Central memory CD8-positive, alpha-beta T cell (primary cell): ENCODE results near the gene KTN1.

ENCODE experiments used
- ATAC-seq: fragments of 150-1000 bp; cut with Tn5 transposase; replicated peaks from 2 replicates; pipeline ENCODE4 v1.10.0; 2022; ENCODE audit warnings: mild to moderate bottlenecking, moderate FRiP score, moderate number of reproducible peaks; ENCODE audit not compliant: poor library complexity, severe bottlenecking; ENCODE audit errors: extremely low read depth
- DNase-seq, 2 donors: peaks; one replicate each; pipeline ENCODE4 v3.0.0; 2021; ENCODE audit warnings: low spot score in 2 of 2
- H3K27ac Mint-ChIP-seq: one replicate; pipeline ENCODE4 v1.8.0; 2022; ENCODE audit warnings: low read depth, mild to moderate bottlenecking, moderate library complexity, mixed read lengths
- H3K27me3 Mint-ChIP-seq: one replicate; pipeline ENCODE4 v1.8.0; 2022; ENCODE audit warnings: mixed read lengths
- H3K36me3 Mint-ChIP-seq: one replicate; pipeline ENCODE4 v1.8.0; 2022; ENCODE audit warnings: mild to moderate bottlenecking, moderate library complexity, mixed read lengths; ENCODE audit not compliant: insufficient read depth
- H3K4me1 Mint-ChIP-seq: one replicate; pipeline ENCODE4 v1.8.0; 2022; ENCODE audit warnings: mixed read lengths
- H3K4me3 Mint-ChIP-seq: one replicate; pipeline ENCODE4 v1.8.0; 2022; ENCODE audit warnings: mild to moderate bottlenecking, moderate library complexity, mixed read lengths
- H3K9me3 Mint-ChIP-seq: one replicate; pipeline ENCODE4 v1.8.0; 2022; ENCODE audit warnings: mixed read lengths

The KTN1 gene

GRCh38 chr14:55579724-55580469, at the start of gene KTN1:
KTN1 (plus strand) TSS chr14:55580207; CDS start chr14:55612049, 31,842 bp downstream.
- ATAC-seq (peak; percentile 89), DNase-seq (peak; percentile 66 to 72)
- Mint-ChIP-seq H3K27me3 (no peaks in the 10 kb centered on the region), H3K4me1 (peaks cover 15% of the 10 kb centered on the region), H3K36me3 (peaks cover 9% of the 10 kb centered on the region), H3K4me3 (peak within 1 kb of the TSS; percentile 91), H3K9me3 (no peaks in the 10 kb centered on the region), H3K27ac (peak within 1 kb of the TSS; percentile 95)

- H3K27ac Mint-ChIP-seq = no peak overlapping the region
- DNase-seq (no peak), ATAC-seq (no peak)
- no peak overlapping the region for H3K4me3 Mint-ChIP-seq
- H3K36me3 Mint-ChIP-seq = no peaks in the 10 kb centered on the region
- H3K9me3 Mint-ChIP-seq = no peaks in the 10 kb centered on the region
- H3K27me3 Mint-ChIP-seq = peaks cover 27% of the 10 kb centered on the region
- no peaks in the 10 kb centered on the region for H3K4me1 Mint-ChIP-seq
Measured at GRCh38 chr14:55530464-55530863, 49.5 kb upstream of the KTN1 start.

- Mint-ChIP-seq H3K27me3 (peaks cover 23% of the 10 kb centered on the region), H3K9me3 (no peaks in the 10 kb centered on the region), H3K27ac (no peak overlapping the region), H3K36me3 (no peaks in the 10 kb centered on the region), H3K4me3 (no peak overlapping the region), H3K4me1 (no peaks in the 10 kb centered on the region)
- no peak for ATAC-seq
- no peak for DNase-seq
Measured at GRCh38 chr14:55532645-55533344, 47.2 kb upstream of the KTN1 start.

GRCh38 chr14:55533960-55534359, 46.0 kb upstream of the KTN1 start:
- no peak for DNase-seq
- H3K9me3 Mint-ChIP-seq = no peaks in the 10 kb centered on the region
- H3K36me3 Mint-ChIP-seq = no peaks in the 10 kb centered on the region
- no peak overlapping the region for H3K4me3 Mint-ChIP-seq
- ATAC-seq = no peak
- no peak overlapping the region for H3K27ac Mint-ChIP-seq
- H3K4me1 Mint-ChIP-seq = no peaks in the 10 kb centered on the region
- peaks cover 11% of the 10 kb centered on the region for H3K27me3 Mint-ChIP-seq

GRCh38 chr14:55535516-55536203, 44.3 kb upstream of the KTN1 start:
- H3K27me3 Mint-ChIP-seq = no peaks in the 10 kb centered on the region
- no peak overlapping the region for H3K4me3 Mint-ChIP-seq
- no peak for ATAC-seq
- H3K36me3 Mint-ChIP-seq = no peaks in the 10 kb centered on the region
- no peak for DNase-seq
- no peaks in the 10 kb centered on the region for H3K9me3 Mint-ChIP-seq
- H3K4me1 Mint-ChIP-seq = no peaks in the 10 kb centered on the region
- H3K27ac Mint-ChIP-seq = no peak overlapping the region

GRCh38 chr14:55536204-55536708, 43.8 kb upstream of the KTN1 start:
- no peak overlapping the region for H3K27ac Mint-ChIP-seq
- H3K9me3 Mint-ChIP-seq = no peaks in the 10 kb centered on the region
- H3K4me1 Mint-ChIP-seq = no peaks in the 10 kb centered on the region
- H3K4me3 Mint-ChIP-seq = no peak overlapping the region
- ATAC-seq = no peak
- no peaks in the 10 kb centered on the region for H3K27me3 Mint-ChIP-seq
- DNase-seq = no peak
- H3K36me3 Mint-ChIP-seq = no peaks in the 10 kb centered on the region

- DNase-seq = no peak
- H3K4me1 Mint-ChIP-seq = no peaks in the 10 kb centered on the region
- H3K36me3 Mint-ChIP-seq = no peaks in the 10 kb centered on the region
- no peak overlapping the region for H3K27ac Mint-ChIP-seq
- ATAC-seq = no peak
- no peak overlapping the region for H3K4me3 Mint-ChIP-seq
- no peaks in the 10 kb centered on the region for H3K9me3 Mint-ChIP-seq
- H3K27me3 Mint-ChIP-seq = no peaks in the 10 kb centered on the region
Measured at GRCh38 chr14:55537782-55538181, 42.2 kb upstream of the KTN1 start.

- DNase-seq = no peak
- H3K36me3 Mint-ChIP-seq = no peaks in the 10 kb centered on the region
- H3K9me3 Mint-ChIP-seq = no peaks in the 10 kb centered on the region
- H3K27me3 Mint-ChIP-seq = no peaks in the 10 kb centered on the region
- no peak overlapping the region for H3K4me3 Mint-ChIP-seq
- H3K4me1 Mint-ChIP-seq = no peaks in the 10 kb centered on the region
- H3K27ac Mint-ChIP-seq = no peak overlapping the region
- no peak for ATAC-seq
Measured at GRCh38 chr14:55539975-55540374, 40.0 kb upstream of the KTN1 start.

- DNase-seq (no peak), ATAC-seq (no peak)
- Mint-ChIP-seq H3K4me1 (no peaks in the 10 kb centered on the region), H3K4me3 (no peak overlapping the region), H3K27me3 (no peaks in the 10 kb centered on the region), H3K9me3 (no peaks in the 10 kb centered on the region), H3K36me3 (no peaks in the 10 kb centered on the region), H3K27ac (no peak overlapping the region)
Measured at GRCh38 chr14:55540847-55541773, 38.9 kb upstream of the KTN1 start.

- H3K27me3 Mint-ChIP-seq = no peaks in the 10 kb centered on the region
- H3K36me3 Mint-ChIP-seq = peaks cover 1% of the 10 kb centered on the region
- ATAC-seq (no peak), DNase-seq (no peak)
- H3K4me1 Mint-ChIP-seq = no peaks in the 10 kb centered on the region
- no peak overlapping the region for H3K27ac Mint-ChIP-seq
- H3K9me3 Mint-ChIP-seq = no peaks in the 10 kb centered on the region
- no peak overlapping the region for H3K4me3 Mint-ChIP-seq
Measured at GRCh38 chr14:55545779-55546178, 34.2 kb upstream of the KTN1 start.

- Mint-ChIP-seq H3K27ac (no peak overlapping the region), H3K4me3 (no peak overlapping the region), H3K4me1 (no peaks in the 10 kb centered on the region), H3K36me3 (peaks cover 1% of the 10 kb centered on the region), H3K9me3 (no peaks in the 10 kb centered on the region), H3K27me3 (no peaks in the 10 kb centered on the region)
- ATAC-seq (no peak), DNase-seq (no peak)
Measured at GRCh38 chr14:55546212-55546874, 33.7 kb upstream of the KTN1 start.
